Hepatocyte (in vitro differentiated cells): ENCODE results near the gene SHFL. TPM values are rescaled to one million over a fixed set of nuclear protein-coding genes. Genes with fewer than 3 reads are reported as not detected.

Experiments used
- DNase-seq: peaks from one replicate; pipeline ENCODE4 v3.0.0-alpha.2; 2016; ENCODE audit warnings: low spot score
- H2AFZ ChIP-seq: fragments of 200-600 bp; sonication (generic); 2 replicates; pipeline ENCODE4 v1.6.0; 2016; ENCODE audit warnings: antibody characterized with exemption, mild to moderate bottlenecking
- H3K27ac ChIP-seq: fragments of 200-600 bp; sonication (generic); 2 replicates; pipeline ENCODE4 v1.5.1; 2016; ENCODE audit warnings: mild to moderate bottlenecking
- H3K27me3 ChIP-seq: fragments of 200-600 bp; sonication (generic); 2 replicates; pipeline ENCODE4 v1.6.1; 2016
- H3K36me3 ChIP-seq: fragments of 200-600 bp; sonication (generic); replicated peaks from 2 replicates; pipeline ENCODE4 v1.5.1; 2016; ENCODE audit warnings: low read depth; ENCODE audit not compliant: insufficient read depth
- H3K4me1 ChIP-seq: fragments of 200-600 bp; sonication (generic); 2 replicates; pipeline ENCODE4 v1.5.1; 2016; ENCODE audit warnings: mild to moderate bottlenecking, moderate library complexity; ENCODE audit not compliant: insufficient read depth
- H3K4me2 ChIP-seq: fragments of 200-600 bp; sonication (generic); 2 replicates; pipeline ENCODE4 v1.6.0; 2016
- H3K4me3 ChIP-seq: fragments of 200-600 bp; sonication (generic); 2 replicates; pipeline ENCODE4 v1.5.1; 2016; ENCODE audit warnings: mild to moderate bottlenecking
- H3K79me2 ChIP-seq: fragments of 200-600 bp; sonication (generic); 2 replicates; pipeline ENCODE4 v1.6.0; 2017; ENCODE audit warnings: mild to moderate bottlenecking
- H3K9me2 ChIP-seq: fragments of 200-600 bp; sonication (generic); replicated peaks from 2 replicates; pipeline ENCODE4 v1.6.0; 2017; ENCODE audit warnings: mild to moderate bottlenecking; ENCODE audit not compliant: insufficient read depth
- H3K9me3 ChIP-seq: fragments of 200-600 bp; sonication (generic); 2 replicates; pipeline ENCODE4 v1.5.1; 2016; ENCODE audit warnings: low read depth, mild to moderate bottlenecking
- H4K20me1 ChIP-seq: fragments of 200-600 bp; sonication (generic); 2 replicates; pipeline ENCODE4 v1.6.0; 2016; ENCODE audit warnings: mild to moderate bottlenecking; ENCODE audit not compliant: insufficient read depth, poor library complexity, severe bottlenecking
- EZH2 ChIP-seq: fragments of 200-600 bp; sonication (generic); IDR thresholded peaks from 2 replicates; pipeline ENCODE4 v1.6.1; 2016; ENCODE audit warnings: antibody characterized with exemption, mild to moderate bottlenecking, borderline replicate concordance
- EZH2phosphoT487 ChIP-seq: fragments of 200-600 bp; sonication (generic); IDR thresholded peaks from one replicate; pipeline ENCODE4 v1.6.1; 2018; ENCODE audit warnings: antibody characterized with exemption, mild to moderate bottlenecking, low read depth, moderate library complexity; ENCODE audit not compliant: unreplicated experiment, severe bottlenecking
- WGBS: methylation state at CpG from one replicate; pipeline ENCODE4 v1.1.6; 2016; ENCODE audit warnings: low lambda C conversion rate; ENCODE audit errors: missing lambda C conversion rate; 5-methylcytosine and 5-hydroxymethylcytosine counted together
- polyA plus RNA-seq: library from polyadenylated mRNA; unstranded; fragments of >200 nt; fragmentation: Nextera tagmentation; extraction: Ambion mirVana; gene quantifications from 2 replicates; pipeline ENCODE4 v1.2.1, GENCODE V29; 2016
- total RNA-seq: library from RNA; depleted of rRNA; stranded (reverse); fragments of >200 nt; gene quantifications from 2 replicates; pipeline ENCODE4 v1.2.3, GENCODE V29; 2014
- TF ChIP-seq, protein P1 (sequence below): fragments of 200-600 bp; sonication (generic); IDR thresholded peaks from 2 replicates; pipeline ENCODE4 v1.5.1; 2016; ENCODE audit warnings: antibody characterized with exemption, mild to moderate bottlenecking; ENCODE audit not compliant: poor library complexity

The SHFL gene
- total and polyA plus RNA-seq, 2 experiments from 2014 or later, result 26.0 to 48.7 TPM

DNA sequence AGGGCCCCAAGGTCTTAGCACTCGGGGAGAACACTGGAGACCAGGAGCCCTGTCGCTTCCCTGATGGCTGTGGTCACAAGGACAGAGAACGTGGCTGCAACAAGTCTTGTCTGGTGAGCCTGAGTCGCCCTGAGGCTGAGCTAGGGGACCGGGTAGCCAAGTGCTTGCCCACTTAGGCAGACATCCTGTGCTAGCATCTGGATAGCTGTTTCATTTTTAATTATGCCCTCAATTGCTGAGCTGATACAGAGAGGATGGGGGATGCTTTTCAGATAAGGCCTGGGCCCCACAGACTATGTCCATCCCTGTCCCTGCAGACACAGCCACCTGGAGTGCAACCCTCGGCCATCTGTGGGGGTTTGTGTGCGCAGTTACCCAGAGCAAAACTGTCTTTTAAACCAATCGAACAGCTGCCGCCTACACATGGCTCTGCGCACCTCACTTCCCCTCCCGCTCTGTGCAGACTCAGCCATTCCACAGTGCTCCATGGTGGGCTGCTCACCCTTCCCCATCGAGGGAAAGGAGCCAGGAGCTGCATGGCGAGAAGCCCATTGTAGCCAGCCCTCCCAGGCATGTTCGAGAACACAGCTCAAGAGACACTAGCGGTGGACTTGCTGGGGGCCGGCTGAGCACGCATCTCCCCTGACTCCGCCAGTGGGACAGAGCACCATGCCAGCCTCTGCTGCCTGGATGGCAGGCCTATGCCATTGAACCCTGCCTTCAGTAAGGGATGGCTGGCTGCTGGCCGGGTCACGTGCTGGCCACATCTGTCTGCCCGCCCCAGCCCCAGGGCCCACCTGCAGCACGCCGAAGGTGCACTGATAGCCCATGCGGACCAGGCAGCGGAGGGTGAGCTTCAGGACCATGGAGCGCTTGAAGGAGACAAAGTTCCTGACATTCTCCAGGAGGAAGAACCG lies 53.0 kb downstream of the SHFL start:
- Histone ChIP-seq H3K36me3 (no peaks in the 10 kb centered on the region), H3K27me3 (no peaks in the 10 kb centered on the region), H3K4me3 (no peak overlapping the region), H3K4me1 (no peaks in the 10 kb centered on the region), H4K20me1 (no peaks in the 10 kb centered on the region), H2AFZ (no peak overlapping the region), H3K9me2 (no peaks in the 10 kb centered on the region), H3K27ac (no peak overlapping the region), H3K4me2 (no peak overlapping the region), H3K79me2 (no peaks in the 10 kb centered on the region), H3K9me3 (no peaks in the 10 kb centered on the region)
- TF ChIP-seq, protein P1, sequence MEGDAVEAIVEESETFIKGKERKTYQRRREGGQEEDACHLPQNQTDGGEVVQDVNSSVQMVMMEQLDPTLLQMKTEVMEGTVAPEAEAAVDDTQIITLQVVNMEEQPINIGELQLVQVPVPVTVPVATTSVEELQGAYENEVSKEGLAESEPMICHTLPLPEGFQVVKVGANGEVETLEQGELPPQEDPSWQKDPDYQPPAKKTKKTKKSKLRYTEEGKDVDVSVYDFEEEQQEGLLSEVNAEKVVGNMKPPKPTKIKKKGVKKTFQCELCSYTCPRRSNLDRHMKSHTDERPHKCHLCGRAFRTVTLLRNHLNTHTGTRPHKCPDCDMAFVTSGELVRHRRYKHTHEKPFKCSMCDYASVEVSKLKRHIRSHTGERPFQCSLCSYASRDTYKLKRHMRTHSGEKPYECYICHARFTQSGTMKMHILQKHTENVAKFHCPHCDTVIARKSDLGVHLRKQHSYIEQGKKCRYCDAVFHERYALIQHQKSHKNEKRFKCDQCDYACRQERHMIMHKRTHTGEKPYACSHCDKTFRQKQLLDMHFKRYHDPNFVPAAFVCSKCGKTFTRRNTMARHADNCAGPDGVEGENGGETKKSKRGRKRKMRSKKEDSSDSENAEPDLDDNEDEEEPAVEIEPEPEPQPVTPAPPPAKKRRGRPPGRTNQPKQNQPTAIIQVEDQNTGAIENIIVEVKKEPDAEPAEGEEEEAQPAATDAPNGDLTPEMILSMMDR, result no peak
- no peak for TF ChIP-seq EZH2
- TF ChIP-seq EZH2phosphoT487, result no peak
- WGBS, result 95% methylated on average over 27 of the region's 27 CpGs
- no peak for DNase-seq

DNA sequence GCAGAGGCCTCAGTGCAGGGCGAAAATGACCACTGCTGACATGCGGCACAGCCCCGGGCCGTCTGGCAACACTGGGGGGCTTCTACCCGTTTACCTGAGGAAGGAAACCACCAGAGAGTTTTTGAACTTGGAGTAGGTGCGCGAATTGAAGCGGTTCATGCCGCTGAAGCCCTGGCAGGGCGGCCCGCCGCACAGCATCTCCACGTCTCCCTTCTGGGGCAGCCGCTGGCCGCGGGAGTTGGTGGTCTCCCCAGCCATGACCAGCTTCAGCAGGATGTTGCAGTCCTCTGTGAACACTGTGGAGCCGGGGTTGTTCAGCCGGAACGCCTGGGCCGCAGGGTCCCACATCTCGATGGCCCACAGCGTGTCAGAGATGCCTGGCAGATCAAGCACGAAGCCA lies 53.8 kb downstream of the SHFL start:
- H3K27ac ChIP-seq, result no peak overlapping the region
- no peak overlapping the region for H3K4me3 ChIP-seq
- no peak overlapping the region for H2AFZ ChIP-seq
- H3K4me2 ChIP-seq, result no peak overlapping the region
- H3K36me3 ChIP-seq, result no peaks in the 10 kb centered on the region
- no peaks in the 10 kb centered on the region for H4K20me1 ChIP-seq
- DNase-seq, result no peak
- H3K9me3 ChIP-seq, result no peaks in the 10 kb centered on the region
- no peaks in the 10 kb centered on the region for H3K9me2 ChIP-seq
- 98% methylated on average over 23 of the region's 23 CpGs for WGBS
- no peaks in the 10 kb centered on the region for H3K79me2 ChIP-seq
- TF ChIP-seq, protein P1, result no peak
- H3K27me3 ChIP-seq, result no peaks in the 10 kb centered on the region
- H3K4me1 ChIP-seq, result no peaks in the 10 kb centered on the region

DNA sequence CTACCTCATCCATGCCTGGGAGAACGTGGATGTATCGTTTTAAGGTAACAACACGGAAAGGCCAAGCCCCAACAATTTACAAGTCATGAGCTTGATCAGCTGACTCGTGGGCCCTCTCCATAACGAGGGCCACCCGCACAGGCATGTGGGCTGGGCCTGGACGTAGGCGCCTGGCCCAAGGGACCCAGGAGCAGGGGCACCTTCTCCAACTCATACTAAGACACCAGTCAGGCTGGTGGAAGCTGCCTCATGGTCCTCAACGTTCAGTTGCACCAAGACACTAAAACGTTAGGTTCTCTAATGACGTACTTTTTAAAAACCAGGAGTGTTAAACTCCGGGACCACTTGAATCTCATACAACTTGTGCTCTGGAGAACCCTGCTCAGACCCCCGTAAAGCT lies 55.4 kb downstream of the SHFL start:
- Histone ChIP-seq H3K36me3 (no peaks in the 10 kb centered on the region), H4K20me1 (no peaks in the 10 kb centered on the region), H3K9me2 (no peaks in the 10 kb centered on the region), H2AFZ (no peak overlapping the region), H3K4me3 (no peak overlapping the region), H3K9me3 (no peaks in the 10 kb centered on the region), H3K4me2 (no peak overlapping the region), H3K27ac (no peak overlapping the region), H3K79me2 (no peaks in the 10 kb centered on the region), H3K4me1 (no peaks in the 10 kb centered on the region), H3K27me3 (no peaks in the 10 kb centered on the region)
- no peak for DNase-seq
- WGBS, result 94% methylated on average over 13 of the region's 13 CpGs
- no peak for TF ChIP-seq EZH2
- TF ChIP-seq, protein P1, result no peak
